ENCODE results near the gene SEMA7A. TPM values are rescaled to one million over a fixed set of nuclear protein-coding genes. Genes with fewer than 3 reads are reported as not detected.

SEMA7A gene
- total RNA-seq, 1 experiment from 2014 or later: 74.9 TPM

DNA sequence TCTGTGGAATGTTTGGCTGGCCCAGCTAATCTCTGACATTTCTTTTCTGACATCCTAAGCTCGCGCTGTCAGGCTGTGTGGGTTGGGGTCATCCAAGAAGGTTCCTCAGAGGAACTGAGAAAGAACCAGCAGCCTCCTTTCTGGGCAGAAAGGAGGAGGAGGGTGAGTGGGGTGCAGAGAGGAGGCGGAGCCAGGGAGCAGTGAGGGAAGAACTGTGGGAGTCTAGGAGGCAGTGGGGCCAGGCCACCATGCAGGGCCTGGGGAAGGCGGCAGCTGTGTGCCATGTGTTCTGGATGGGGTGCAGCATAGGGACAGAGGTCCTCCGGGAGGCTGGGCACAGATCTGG is 5.3 kb downstream of the SEMA7A start:
- H3K4me1 ChIP-seq (ENCODE audit: insufficient read depth, low read length): peaks cover 50% of the 10 kb centered on the region
- no peak overlapping the region for H3K27ac ChIP-seq (ENCODE audit: low read length)
- BruUV-seq (replicated peaks): no TSS peak
- peaks cover 39% of the 10 kb centered on the region for H3K36me3 ChIP-seq (ENCODE audit: low read depth, low read length)
- H4K20me1 ChIP-seq (ENCODE audit: low read length): peaks cover 95% of the 10 kb centered on the region
- DNase-seq (no peak), ATAC-seq (no peak)
- TF ChIP-seq, protein P1, sequence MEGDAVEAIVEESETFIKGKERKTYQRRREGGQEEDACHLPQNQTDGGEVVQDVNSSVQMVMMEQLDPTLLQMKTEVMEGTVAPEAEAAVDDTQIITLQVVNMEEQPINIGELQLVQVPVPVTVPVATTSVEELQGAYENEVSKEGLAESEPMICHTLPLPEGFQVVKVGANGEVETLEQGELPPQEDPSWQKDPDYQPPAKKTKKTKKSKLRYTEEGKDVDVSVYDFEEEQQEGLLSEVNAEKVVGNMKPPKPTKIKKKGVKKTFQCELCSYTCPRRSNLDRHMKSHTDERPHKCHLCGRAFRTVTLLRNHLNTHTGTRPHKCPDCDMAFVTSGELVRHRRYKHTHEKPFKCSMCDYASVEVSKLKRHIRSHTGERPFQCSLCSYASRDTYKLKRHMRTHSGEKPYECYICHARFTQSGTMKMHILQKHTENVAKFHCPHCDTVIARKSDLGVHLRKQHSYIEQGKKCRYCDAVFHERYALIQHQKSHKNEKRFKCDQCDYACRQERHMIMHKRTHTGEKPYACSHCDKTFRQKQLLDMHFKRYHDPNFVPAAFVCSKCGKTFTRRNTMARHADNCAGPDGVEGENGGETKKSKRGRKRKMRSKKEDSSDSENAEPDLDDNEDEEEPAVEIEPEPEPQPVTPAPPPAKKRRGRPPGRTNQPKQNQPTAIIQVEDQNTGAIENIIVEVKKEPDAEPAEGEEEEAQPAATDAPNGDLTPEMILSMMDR (conservative IDR thresholded peaks at IDR 0.05; ENCODE audit: low read depth, low read length): no peak
- TF ChIP-seq EZH2 (IDR thresholded peaks at IDR 0.05; ENCODE audit: low read length, unreplicated experiment) (no peak), EZH2phosphoT487 (IDR thresholded peaks at IDR 0.05; ENCODE audit: borderline replicate concordance, low read length) (no peak)
- H3K9ac ChIP-seq (ENCODE audit: low read length): no peak overlapping the region
- intact Hi-C loops (cut with micrococcal nuclease): no loop called here
- no peaks in the 10 kb centered on the region for H3K27me3 ChIP-seq (ENCODE audit: low read length)
- ChIA-PET POLR2A (ENCODE audit: unreplicated experiment) (no interaction called here), CTCF (no interaction called here)
- no peaks in the 10 kb centered on the region for H3F3A ChIP-seq (ENCODE audit: low read length, unreplicated experiment)
- H2AFZ ChIP-seq (ENCODE audit: low read length): no peak overlapping the region
- H3K79me2 ChIP-seq (ENCODE audit: low read length): peaks cover 100% of the 10 kb centered on the region
- no peak overlapping the region for H3K4me3 ChIP-seq (ENCODE audit: low read length)
- H3K4me2 ChIP-seq (ENCODE audit: low read length): no peak overlapping the region
- H3K9me3 ChIP-seq (ENCODE audit: low read length): no peaks in the 10 kb centered on the region
- H3K9me2 ChIP-seq (replicated peaks; ENCODE audit: low read length): no peaks in the 10 kb centered on the region

DNA sequence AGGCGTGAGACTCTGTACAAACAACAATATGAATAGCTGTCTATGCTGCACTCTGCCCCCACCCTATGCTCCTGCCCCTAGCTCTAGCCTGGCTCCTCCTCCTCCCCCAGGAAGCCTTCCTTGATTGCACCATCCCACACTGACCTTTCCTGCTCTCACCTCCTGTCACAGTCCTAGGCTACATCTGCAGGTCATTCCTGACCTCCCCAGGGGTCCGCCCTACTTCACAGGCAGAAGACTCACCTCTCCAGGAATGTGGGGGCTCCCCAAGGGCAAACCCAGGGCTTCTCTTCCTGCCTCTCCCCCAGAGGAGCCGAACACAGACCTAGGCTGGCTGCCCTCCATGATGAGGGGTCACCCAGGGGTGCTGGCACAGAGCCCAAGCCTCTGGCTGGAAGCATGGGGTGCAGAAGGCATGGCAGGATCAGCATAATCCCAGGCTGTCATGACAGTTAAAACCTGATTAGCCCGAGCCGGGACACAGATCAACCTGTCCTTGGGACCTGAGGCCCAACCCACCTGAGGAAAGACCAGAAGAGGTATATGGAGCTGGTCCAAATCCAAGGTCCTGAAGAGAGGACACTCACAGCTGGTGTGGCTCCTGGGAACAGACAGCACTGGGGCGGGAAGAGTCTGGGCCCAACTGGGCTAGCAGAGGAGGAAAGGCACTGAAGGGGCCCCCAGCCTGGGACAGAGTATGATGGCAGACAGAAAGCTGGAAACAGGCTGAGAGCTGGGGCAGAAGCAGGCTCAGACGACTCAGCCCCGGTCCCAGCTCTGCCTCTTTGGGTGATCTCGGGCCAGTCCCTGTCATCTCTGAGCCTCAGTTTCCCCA is 5.9 kb downstream of the SEMA7A start:
- TF ChIP-seq, protein P1 (conservative IDR thresholded peaks at IDR 0.05; ENCODE audit: low read depth, low read length): no peak
- TF ChIP-seq EZH2phosphoT487 (IDR thresholded peaks at IDR 0.05; ENCODE audit: borderline replicate concordance, low read length): no peak
- TF ChIP-seq EZH2 (IDR thresholded peaks at IDR 0.05; ENCODE audit: low read length, unreplicated experiment): no peak
- Histone ChIP-seq H3K4me3 (ENCODE audit: low read length) (no peak overlapping the region), H3F3A (ENCODE audit: low read length, unreplicated experiment) (no peaks in the 10 kb centered on the region), H3K27me3 (ENCODE audit: low read length) (no peaks in the 10 kb centered on the region), H2AFZ (ENCODE audit: low read length) (no peak overlapping the region), H3K9ac (ENCODE audit: low read length) (no peak overlapping the region), H4K20me1 (ENCODE audit: low read length) (peaks cover 98% of the 10 kb centered on the region), H3K36me3 (ENCODE audit: low read depth, low read length) (peaks cover 39% of the 10 kb centered on the region), H3K4me2 (ENCODE audit: low read length) (no peak overlapping the region), H3K79me2 (ENCODE audit: low read length) (peaks cover 100% of the 10 kb centered on the region), H3K4me1 (ENCODE audit: insufficient read depth, low read length) (peaks cover 56% of the 10 kb centered on the region), H3K27ac (ENCODE audit: low read length) (no peak overlapping the region), H3K9me3 (ENCODE audit: low read length) (no peaks in the 10 kb centered on the region), H3K9me2 (replicated peaks; ENCODE audit: low read length) (no peaks in the 10 kb centered on the region)
- no peak for DNase-seq
- no peak for ATAC-seq
- intact Hi-C loops (cut with micrococcal nuclease): no loop called here
- BruUV-seq (replicated peaks): no TSS peak
- POLR2A ChIA-PET (ENCODE audit: unreplicated experiment): no interaction called here
- CTCF ChIA-PET: no interaction called here
